HTERT RPE-1 (cell line): ENCODE data around the gene AMPD1.

Experiments
- in situ Hi-C: fragments of 300-500 bp; cut with MboI; formaldehyde crosslinking; loops from 4 replicates; pipeline ENCODE4 v1.14.3; 2020; ENCODE audit warnings: low sequenced_read_pairs

AMPD1 gene

GRCh38 chr1:114695430-114696058, at the start of gene AMPD1:
Gene AMPD1, minus strand, starts transcription at chr1:114695546. Its CDS starts 75 bp downstream, at chr1:114695471.
- in situ Hi-C loops = no loop called here

- in situ Hi-C loops = no loop called here
These were observed 46.8 kb upstream of the AMPD1 start for GRCh38 chr1:114741963-114742746.

DNA sequence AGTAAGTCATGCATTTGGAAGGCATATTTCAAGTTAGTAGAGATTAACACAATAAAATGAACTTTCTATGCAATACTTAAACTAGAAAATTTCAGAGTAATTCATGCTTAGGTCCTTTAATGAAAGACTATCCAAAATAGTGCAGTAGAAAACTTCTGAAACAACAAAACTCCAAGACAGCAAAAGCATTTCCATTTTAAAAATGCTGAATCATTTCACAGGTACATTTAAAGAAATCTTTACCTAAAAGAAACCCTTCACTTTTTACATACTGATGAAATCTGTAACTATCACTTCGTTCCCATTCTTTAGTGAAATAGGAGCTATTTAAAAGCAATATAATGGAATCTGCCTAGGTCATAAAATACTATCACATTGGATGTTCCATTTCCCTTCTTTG, 45.0 kb upstream of the AMPD1 start:
- in situ Hi-C loops = no loop called here

DNA sequence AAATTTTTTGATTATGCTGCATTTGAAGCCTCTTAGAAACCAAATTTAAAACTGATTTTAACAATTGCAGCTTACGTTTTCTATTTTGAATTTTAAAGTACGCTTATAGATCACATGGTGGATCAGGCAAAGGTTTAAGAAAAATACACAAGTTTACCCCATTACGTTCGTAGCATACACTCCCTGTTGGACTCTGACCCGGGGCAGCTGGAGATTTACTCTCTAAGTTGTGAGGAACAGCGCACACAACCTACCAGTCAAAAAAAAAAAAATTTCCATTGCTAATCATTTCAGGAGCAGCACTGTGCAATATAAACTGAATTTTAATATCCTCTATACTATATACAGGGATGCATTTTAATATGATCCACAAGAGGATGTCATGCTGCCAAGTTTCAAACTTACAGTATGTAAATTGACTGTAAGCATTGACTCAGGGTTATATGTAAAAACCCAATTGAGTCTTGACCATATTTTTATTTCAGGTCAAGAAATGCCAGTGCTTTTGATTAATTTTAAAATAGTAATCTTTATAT, 42.0 kb upstream of the AMPD1 start:
- in situ Hi-C loops = no loop called here

DNA sequence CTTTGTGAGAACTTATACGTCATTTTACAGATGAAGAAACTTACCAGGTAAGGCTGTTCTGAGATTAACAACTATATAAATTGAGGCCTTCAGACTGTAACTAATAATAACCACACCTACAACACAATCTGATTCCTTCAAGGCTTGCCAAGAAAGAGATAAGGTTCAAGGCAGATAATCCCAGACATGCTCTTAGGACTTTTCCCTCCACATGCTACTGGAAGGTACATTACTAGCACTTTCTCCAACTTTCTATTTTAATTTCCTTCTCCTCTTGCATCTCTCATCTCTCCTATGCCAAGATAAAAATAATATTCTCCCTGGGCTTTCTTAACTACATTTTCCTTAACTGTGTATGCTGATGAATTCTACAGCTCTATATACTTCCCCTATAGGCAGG, 40.1 kb upstream of the AMPD1 start:
- in situ Hi-C loops = no loop called here

- in situ Hi-C loops = no loop called here
These were observed 34.4 kb upstream of the AMPD1 start for GRCh38 chr1:114729782-114730181.

GRCh38 chr1:114728553-114728952, 33.2 kb upstream of the AMPD1 start:
- in situ Hi-C loops = no loop called here

- in situ Hi-C loops = no loop called here
These were observed 29.9 kb upstream of the AMPD1 start for GRCh38 chr1:114725230-114725629.

DNA sequence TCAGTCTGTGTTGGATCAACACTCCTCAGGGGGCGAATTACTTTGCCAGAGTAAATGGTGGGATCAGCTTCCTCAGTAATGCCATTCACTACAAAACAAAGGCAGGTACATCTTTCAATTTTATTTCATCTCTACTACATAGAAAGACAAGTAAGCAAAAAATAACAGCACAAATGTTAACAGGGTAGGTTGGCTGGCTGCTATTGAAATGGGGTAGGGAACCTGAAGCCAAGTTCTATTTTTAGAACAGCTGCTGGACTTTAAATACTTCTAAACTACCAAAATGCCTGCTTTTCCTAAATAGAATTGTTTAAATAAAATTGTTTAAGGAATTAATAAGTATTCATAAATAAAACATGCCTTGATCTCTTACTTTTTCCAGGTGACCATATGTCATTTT, 28.6 kb upstream of the AMPD1 start:
- in situ Hi-C loops = no loop called here

GRCh38 chr1:114723457-114723856, 28.1 kb upstream of the AMPD1 start:
- in situ Hi-C loops = no loop called here

- in situ Hi-C loops = no loop called here
These were observed 25.1 kb upstream of the AMPD1 start for GRCh38 chr1:114720492-114720891.

- in situ Hi-C loops = no loop called here
These were observed 24.1 kb upstream of the AMPD1 start for GRCh38 chr1:114719424-114719787.

DNA sequence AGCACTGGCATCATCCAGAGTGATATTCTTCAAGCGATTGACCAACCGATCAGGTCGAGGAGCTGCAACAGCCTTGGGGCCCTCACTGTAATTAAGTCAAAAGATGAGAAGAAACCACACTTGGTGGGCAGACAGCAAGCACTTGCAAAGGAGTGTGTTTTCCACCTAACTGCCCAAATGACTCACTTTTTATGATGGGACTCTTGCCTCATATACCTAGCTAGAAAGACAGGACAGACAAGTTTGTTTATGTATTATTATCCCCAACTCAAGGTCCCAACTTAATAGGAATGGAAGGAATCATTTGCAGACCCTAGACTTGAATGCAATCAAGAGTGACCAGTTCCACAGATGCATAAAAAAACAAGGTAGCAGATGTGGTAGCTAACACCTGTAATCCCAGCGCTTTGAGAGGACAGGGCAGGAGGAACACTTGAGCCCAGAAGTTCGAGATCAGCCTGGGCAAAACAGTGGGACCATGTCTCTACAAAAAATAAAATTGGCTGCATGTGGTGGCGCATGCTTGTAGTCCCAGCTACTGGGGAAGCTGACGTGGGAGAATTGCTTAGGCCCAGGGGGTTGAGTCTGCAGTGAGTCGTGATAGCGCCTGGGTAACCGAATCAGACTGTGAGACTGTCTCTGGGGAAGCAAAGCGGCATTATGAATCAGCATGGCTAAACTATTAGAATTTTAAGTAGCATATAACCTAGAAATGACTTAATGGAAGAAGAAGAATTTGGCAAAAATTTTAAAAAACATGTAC, 23.5 kb upstream of the AMPD1 start:
- in situ Hi-C loops = no loop called here

DNA sequence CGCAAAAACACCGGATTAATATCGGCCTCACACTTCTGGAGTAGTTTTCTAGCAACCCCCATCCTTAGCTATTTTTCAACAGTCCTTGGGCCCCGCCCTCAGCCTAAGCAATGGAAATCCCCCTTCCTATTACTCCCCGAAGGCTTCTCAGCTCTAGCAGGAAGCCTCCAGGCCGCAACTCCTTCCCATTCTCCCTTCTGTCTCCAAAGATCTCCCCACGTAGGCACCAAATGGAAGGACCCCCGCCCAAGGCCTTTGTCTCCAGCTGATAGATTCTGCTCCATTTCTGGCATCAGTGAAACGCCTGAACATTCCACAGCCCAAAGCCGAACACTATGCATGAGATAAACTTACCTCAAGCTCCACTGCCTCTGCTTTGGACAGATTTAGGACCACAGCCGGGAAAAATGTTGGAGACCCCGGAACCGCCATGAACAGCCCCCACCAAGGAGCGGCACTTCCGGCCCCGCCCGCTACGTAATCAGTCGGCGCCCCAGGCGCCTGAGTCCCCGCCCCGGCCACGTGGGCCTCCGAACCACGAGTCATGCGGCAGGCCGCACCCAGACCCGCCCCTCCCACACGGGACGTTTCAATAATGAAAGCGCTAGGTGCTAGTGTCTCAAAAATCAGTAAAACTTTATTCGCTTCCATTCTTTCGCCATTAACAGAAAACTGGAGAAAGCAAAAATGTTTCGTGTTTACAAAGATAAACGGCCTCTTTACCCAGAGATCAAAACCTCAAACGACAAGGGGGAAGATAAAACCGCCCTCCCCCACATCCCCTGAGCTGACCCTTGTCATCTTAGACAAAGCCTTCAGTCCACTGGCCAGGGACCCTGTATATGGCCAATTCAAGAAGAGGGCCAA, 21.2 kb upstream of the AMPD1 start, which contains the start of gene NRAS:
Gene NRAS, minus strand, starts transcription at position 468 of the 867 bp plus-strand sequence. CDS start 611 bp downstream, outside the sequence.
- in situ Hi-C loops = no loop called here

DNA sequence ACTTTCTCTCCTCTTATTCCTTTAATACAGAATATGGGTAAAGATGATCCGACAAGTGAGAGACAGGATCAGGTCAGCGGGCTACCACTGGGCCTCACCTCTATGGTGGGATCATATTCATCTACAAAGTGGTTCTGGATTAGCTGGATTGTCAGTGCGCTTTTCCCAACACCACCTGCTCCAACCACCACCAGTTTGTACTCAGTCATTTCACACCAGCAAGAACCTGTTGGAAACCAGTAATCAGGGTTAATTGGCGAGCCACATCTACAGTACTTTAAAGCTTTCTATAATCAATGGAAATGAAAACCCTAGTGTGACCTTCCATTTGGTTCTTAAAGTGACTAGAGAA, 20.6 kb upstream of the AMPD1 start:
- in situ Hi-C loops = no loop called here

- in situ Hi-C loops = no loop called here
These were observed 17.6 kb upstream of the AMPD1 start for GRCh38 chr1:114712977-114713376.

- in situ Hi-C loops = no loop called here
These were observed 15.0 kb upstream of the AMPD1 start for GRCh38 chr1:114710360-114710759.

DNA sequence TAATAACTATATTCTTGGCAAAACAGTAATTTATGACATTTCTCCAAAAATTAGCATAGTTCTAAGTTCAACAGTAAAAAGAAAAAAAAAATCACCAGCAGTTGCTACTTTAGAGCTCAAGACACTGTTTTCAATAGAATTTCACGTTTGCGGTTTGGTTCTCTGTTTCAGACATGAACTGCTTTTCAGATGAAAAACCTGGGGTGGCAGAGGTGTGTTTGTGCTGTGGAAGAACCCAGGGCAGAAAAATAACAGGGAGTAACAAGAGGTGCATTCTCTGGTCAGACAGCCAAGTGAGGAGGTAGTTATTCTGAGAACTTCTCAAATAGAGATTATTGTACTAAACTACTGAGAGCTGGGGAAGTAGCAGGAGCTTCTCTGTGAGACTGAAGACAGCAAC, 12.3 kb upstream of the AMPD1 start:
- in situ Hi-C loops = no loop called here

DNA sequence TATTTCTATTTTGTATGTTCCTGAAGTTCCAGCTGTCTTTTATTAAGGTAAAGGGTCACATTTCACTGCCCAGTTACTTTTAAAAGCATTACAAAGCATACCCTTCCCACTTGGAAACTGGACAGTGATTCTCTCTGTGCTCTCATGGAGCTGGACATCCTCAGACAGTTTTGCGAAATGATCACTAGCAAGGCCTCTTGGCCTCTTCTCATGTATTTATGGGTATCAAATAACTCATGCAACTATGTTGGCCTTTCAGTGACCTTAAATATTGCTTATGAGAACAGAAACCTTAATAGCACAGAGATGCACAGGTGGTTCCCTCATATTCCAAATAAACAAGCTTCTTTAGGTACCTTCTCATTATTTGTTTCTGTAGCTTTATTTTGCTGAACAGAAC, 7.9 kb upstream of the AMPD1 start:
- in situ Hi-C loops = no loop called here

GRCh38 chr1:114702737-114703136, 7.4 kb upstream of the AMPD1 start:
- in situ Hi-C loops = no loop called here

- in situ Hi-C loops = no loop called here
These were observed 6.6 kb upstream of the AMPD1 start for GRCh38 chr1:114701931-114702330.
